ENCODE results near the gene WDFY2. TPM values are rescaled to one million over a fixed set of nuclear protein-coding genes. Genes with fewer than 3 reads are reported as not detected.

WDFY2 gene
- total RNA-seq, 2 donors from 2014 or later = 25.7 to 31.9 TPM

- no peak overlapping the region for H3K4me3 ChIP-seq
- DNase-seq = no peak
- no peaks in the 10 kb centered on the region for H3K4me1 ChIP-seq
- no peaks in the 10 kb centered on the region for H3K27me3 ChIP-seq
- no peak for TF ChIP-seq POLR2A (IDR thresholded peaks at IDR 0.05)
- no peak for TF ChIP-seq CTCF (IDR thresholded peaks at IDR 0.05)
- H3K9me3 ChIP-seq = no peaks in the 10 kb centered on the region
- 100% methylated on average over 1 of the region's 1 CpG for WGBS, 2 donors
- H3K27ac ChIP-seq = no peak overlapping the region
- no peaks in the 10 kb centered on the region for H3K36me3 ChIP-seq (replicated peaks in 1 of 2; ENCODE audit: insufficient read depth in 1 of 2, low read depth in 2 of 2)
- no peak for ATAC-seq
- intact Hi-C loops (cut with DNase I) = no loop called here
These were observed 129.5 kb downstream of the WDFY2 start for GRCh38 chr13:51713807-51714206.

DNA sequence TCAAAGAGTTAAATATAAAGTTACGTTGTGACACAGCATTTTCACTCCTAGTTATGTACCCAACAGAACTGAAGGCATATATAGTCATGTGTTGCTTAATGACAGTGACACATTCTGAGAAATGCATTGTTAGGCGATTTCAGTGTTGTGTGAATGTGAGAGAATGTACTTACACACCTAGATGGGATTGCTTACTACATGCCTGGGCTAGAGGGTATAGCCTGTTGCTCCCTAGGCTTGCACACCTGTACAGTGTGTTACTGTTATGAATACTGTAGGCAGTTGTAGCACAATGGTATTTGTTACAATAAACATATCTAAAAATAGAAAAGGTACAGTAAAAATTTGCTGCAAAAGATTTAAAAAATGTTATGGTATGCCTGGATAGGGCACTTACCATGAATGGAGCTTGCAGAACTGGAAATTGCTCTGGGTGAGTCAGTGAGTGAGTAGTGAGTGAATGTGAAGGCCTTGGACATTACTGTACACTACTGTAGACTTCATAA is 130.5 kb downstream of the WDFY2 start:
- DNase-seq (no peak), ATAC-seq (no peak)
- Histone ChIP-seq H3K36me3 (replicated peaks in 1 of 2; ENCODE audit: insufficient read depth in 1 of 2, low read depth in 2 of 2) (no peaks in the 10 kb centered on the region), H3K27ac (no peak overlapping the region), H3K4me1 (no peaks in the 10 kb centered on the region), H3K4me3 (no peak overlapping the region), H3K9me3 (no peaks in the 10 kb centered on the region), H3K27me3 (no peaks in the 10 kb centered on the region)
- TF ChIP-seq CTCF (IDR thresholded peaks at IDR 0.05) (no peak), POLR2A (IDR thresholded peaks at IDR 0.05) (no peak)
- intact Hi-C loops (cut with DNase I) = no loop called here
- WGBS, 2 donors = 64 to 70% methylated on average over 2 of the region's 2 CpGs

- Histone ChIP-seq H3K4me1 (no peaks in the 10 kb centered on the region), H3K27me3 (no peaks in the 10 kb centered on the region), H3K4me3 (no peak overlapping the region), H3K27ac (no peak overlapping the region), H3K9me3 (no peaks in the 10 kb centered on the region), H3K36me3 (replicated peaks in 1 of 2; ENCODE audit: insufficient read depth in 1 of 2, low read depth in 2 of 2) (no peaks in the 10 kb centered on the region)
- TF ChIP-seq POLR2A (IDR thresholded peaks at IDR 0.05) = no peak
- TF ChIP-seq CTCF (IDR thresholded peaks at IDR 0.05) = no peak
- intact Hi-C loops (cut with DNase I) = no loop called here
- DNase-seq = no peak
- WGBS, 2 donors = 96 to 97% methylated on average over 3 of the region's 3 CpGs
- no peak for ATAC-seq
These were observed 131.4 kb downstream of the WDFY2 start for GRCh38 chr13:51715613-51716012.

DNA sequence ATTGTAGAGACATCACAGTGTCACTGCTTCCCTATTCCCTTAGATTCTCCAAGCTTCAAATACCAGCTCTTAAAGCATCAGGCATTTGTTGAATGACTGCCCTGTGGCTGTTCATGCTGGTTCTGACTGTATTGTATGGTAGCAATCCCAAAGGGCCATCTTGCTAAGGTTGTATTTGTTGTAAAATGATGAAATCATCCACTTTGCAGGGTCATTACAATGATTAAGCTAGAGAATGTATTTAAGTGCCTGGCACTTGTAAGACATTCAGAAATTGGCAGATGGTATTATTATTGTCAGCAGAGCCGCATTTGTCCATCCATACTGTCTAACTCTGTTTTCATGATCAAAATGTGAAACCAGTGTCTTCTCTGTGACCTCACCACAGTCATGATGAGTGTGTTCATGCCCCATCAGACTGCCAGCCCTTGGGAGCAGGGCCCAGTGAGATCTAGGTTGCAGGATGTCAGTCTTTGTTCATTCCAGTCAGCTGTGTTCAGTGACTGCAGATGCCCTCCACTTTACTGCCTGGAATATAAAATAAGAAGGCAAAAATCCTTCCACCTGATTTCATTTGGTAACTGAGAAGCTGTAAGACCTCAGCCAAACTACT is 133.6 kb downstream of the WDFY2 start:
- DNase-seq (no peak), ATAC-seq (no peak)
- H3K4me1 ChIP-seq = peaks cover 20% of the 10 kb centered on the region
- no peaks in the 10 kb centered on the region for H3K36me3 ChIP-seq (replicated peaks in 1 of 2; ENCODE audit: insufficient read depth in 1 of 2, low read depth in 2 of 2)
- 81 to 93% methylated on average over 1 of the region's 1 CpG for WGBS, 2 donors
- no peaks in the 10 kb centered on the region for H3K27me3 ChIP-seq
- no peaks in the 10 kb centered on the region for H3K9me3 ChIP-seq
- H3K27ac ChIP-seq = no peak overlapping the region
- H3K4me3 ChIP-seq = no peak overlapping the region
- intact Hi-C loops (cut with DNase I) = no loop called here
- TF ChIP-seq CTCF (IDR thresholded peaks at IDR 0.05) (no peak), POLR2A (IDR thresholded peaks at IDR 0.05) (no peak)

- Histone ChIP-seq H3K4me1 (peaks cover 20% of the 10 kb centered on the region), H3K27ac (no peak overlapping the region), H3K36me3 (replicated peaks in 1 of 2; ENCODE audit: insufficient read depth in 1 of 2, low read depth in 2 of 2) (no peaks in the 10 kb centered on the region), H3K4me3 (no peak overlapping the region), H3K27me3 (no peaks in the 10 kb centered on the region), H3K9me3 (no peaks in the 10 kb centered on the region)
- DNase-seq (no peak), ATAC-seq (no peak)
- TF ChIP-seq POLR2A (IDR thresholded peaks at IDR 0.05) = no peak
- no peak for TF ChIP-seq CTCF (IDR thresholded peaks at IDR 0.05)
- 91 to 100% methylated on average over 1 of the region's 1 CpG for WGBS, 2 donors
- intact Hi-C loops (cut with DNase I) = no loop called here
These were observed 135.1 kb downstream of the WDFY2 start for GRCh38 chr13:51719394-51719793.

Data from body of pancreas (tissue), 4 donors.